Measurements from ENCODE around the gene KBTBD2. TPM values are rescaled to one million over a fixed set of nuclear protein-coding genes. Genes with fewer than 3 reads are reported as not detected.

KBTBD2 gene
- total RNA-seq, 1 experiment from 2014 or later: 16.3 TPM

- no peak for ATAC-seq
Observed at GRCh38 chr7:32930378-32930777, 38.8 kb upstream of the KBTBD2 start.

GRCh38 chr7:32929430-32930143 lies 38.0 kb upstream of the KBTBD2 start:
- Histone ChIP-seq H2AFZ (ENCODE audit: low read length) (no peak overlapping the region), H3K36me3 (ENCODE audit: low read depth, low read length) (no peaks in the 10 kb centered on the region), H3K4me1 (ENCODE audit: insufficient read depth, low read length) (no peaks in the 10 kb centered on the region), H3K9ac (ENCODE audit: low read length) (no peak overlapping the region), H3K4me3 (ENCODE audit: low read length) (no peak overlapping the region), H3F3A (ENCODE audit: low read length, unreplicated experiment) (no peaks in the 10 kb centered on the region), H3K4me2 (ENCODE audit: low read length) (no peak overlapping the region), H3K79me2 (ENCODE audit: low read length) (no peaks in the 10 kb centered on the region), H3K27me3 (ENCODE audit: low read length) (no peaks in the 10 kb centered on the region), H3K27ac (ENCODE audit: low read length) (no peak overlapping the region), H3K9me2 (replicated peaks; ENCODE audit: low read length) (no peaks in the 10 kb centered on the region), H3K9me3 (ENCODE audit: low read length) (no peaks in the 10 kb centered on the region), H4K20me1 (ENCODE audit: low read length) (no peaks in the 10 kb centered on the region)
- no TSS peak for BruUV-seq (replicated peaks)
- POLR2A ChIA-PET (ENCODE audit: unreplicated experiment): no interaction called here
- TF ChIP-seq EZH2 (IDR thresholded peaks at IDR 0.05; ENCODE audit: low read length, unreplicated experiment) (no peak), EZH2phosphoT487 (IDR thresholded peaks at IDR 0.05; ENCODE audit: borderline replicate concordance, low read length) (no peak)
- TF ChIP-seq, protein P1, sequence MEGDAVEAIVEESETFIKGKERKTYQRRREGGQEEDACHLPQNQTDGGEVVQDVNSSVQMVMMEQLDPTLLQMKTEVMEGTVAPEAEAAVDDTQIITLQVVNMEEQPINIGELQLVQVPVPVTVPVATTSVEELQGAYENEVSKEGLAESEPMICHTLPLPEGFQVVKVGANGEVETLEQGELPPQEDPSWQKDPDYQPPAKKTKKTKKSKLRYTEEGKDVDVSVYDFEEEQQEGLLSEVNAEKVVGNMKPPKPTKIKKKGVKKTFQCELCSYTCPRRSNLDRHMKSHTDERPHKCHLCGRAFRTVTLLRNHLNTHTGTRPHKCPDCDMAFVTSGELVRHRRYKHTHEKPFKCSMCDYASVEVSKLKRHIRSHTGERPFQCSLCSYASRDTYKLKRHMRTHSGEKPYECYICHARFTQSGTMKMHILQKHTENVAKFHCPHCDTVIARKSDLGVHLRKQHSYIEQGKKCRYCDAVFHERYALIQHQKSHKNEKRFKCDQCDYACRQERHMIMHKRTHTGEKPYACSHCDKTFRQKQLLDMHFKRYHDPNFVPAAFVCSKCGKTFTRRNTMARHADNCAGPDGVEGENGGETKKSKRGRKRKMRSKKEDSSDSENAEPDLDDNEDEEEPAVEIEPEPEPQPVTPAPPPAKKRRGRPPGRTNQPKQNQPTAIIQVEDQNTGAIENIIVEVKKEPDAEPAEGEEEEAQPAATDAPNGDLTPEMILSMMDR (conservative IDR thresholded peaks at IDR 0.05; ENCODE audit: low read depth, low read length): no peak
- ATAC-seq (no peak), DNase-seq (no peak)
- intact Hi-C loops (cut with micrococcal nuclease): no loop called here
- CTCF ChIA-PET: no interaction called here

More at GRCh38 chr7:32930378-32930777, 38.8 kb upstream of the KBTBD2 start:
- CTCF ChIA-PET: no interaction called here
- Histone ChIP-seq H3K4me2 (ENCODE audit: low read length) (no peak overlapping the region), H3K36me3 (ENCODE audit: low read depth, low read length) (no peaks in the 10 kb centered on the region), H2AFZ (ENCODE audit: low read length) (no peak overlapping the region), H3K27ac (ENCODE audit: low read length) (no peak overlapping the region), H3K79me2 (ENCODE audit: low read length) (no peaks in the 10 kb centered on the region), H3K4me1 (ENCODE audit: insufficient read depth, low read length) (no peaks in the 10 kb centered on the region), H3K4me3 (ENCODE audit: low read length) (no peak overlapping the region), H3K9ac (ENCODE audit: low read length) (no peak overlapping the region), H3K9me2 (replicated peaks; ENCODE audit: low read length) (no peaks in the 10 kb centered on the region), H3F3A (ENCODE audit: low read length, unreplicated experiment) (no peaks in the 10 kb centered on the region), H3K27me3 (ENCODE audit: low read length) (no peaks in the 10 kb centered on the region), H3K9me3 (ENCODE audit: low read length) (no peaks in the 10 kb centered on the region), H4K20me1 (ENCODE audit: low read length) (no peaks in the 10 kb centered on the region)
- no peak for DNase-seq
- POLR2A ChIA-PET (ENCODE audit: unreplicated experiment): interaction anchor here (0.6 kb wide), 1 partner anchor 169 kb away, joined by 7 read pairs; no protein-coding TSS in a partner anchor
- TF ChIP-seq EZH2phosphoT487 (IDR thresholded peaks at IDR 0.05; ENCODE audit: borderline replicate concordance, low read length) (no peak), EZH2 (IDR thresholded peaks at IDR 0.05; ENCODE audit: low read length, unreplicated experiment) (no peak)
- TF ChIP-seq, protein P1 (conservative IDR thresholded peaks at IDR 0.05; ENCODE audit: low read depth, low read length): no peak
- intact Hi-C loops (cut with micrococcal nuclease): no loop called here
- no TSS peak for BruUV-seq (replicated peaks)

GRCh38 chr7:32928785-32929298 lies 37.3 kb upstream of the KBTBD2 start:
- Histone ChIP-seq H3K9me2 (replicated peaks; ENCODE audit: low read length) (no peaks in the 10 kb centered on the region), H4K20me1 (ENCODE audit: low read length) (no peaks in the 10 kb centered on the region), H3K4me3 (ENCODE audit: low read length) (no peak overlapping the region), H3K27ac (ENCODE audit: low read length) (no peak overlapping the region), H3K4me1 (ENCODE audit: insufficient read depth, low read length) (no peaks in the 10 kb centered on the region), H3K36me3 (ENCODE audit: low read depth, low read length) (no peaks in the 10 kb centered on the region), H3F3A (ENCODE audit: low read length, unreplicated experiment) (no peaks in the 10 kb centered on the region), H2AFZ (ENCODE audit: low read length) (no peak overlapping the region), H3K4me2 (ENCODE audit: low read length) (no peak overlapping the region), H3K9ac (ENCODE audit: low read length) (no peak overlapping the region), H3K27me3 (ENCODE audit: low read length) (no peaks in the 10 kb centered on the region), H3K79me2 (ENCODE audit: low read length) (no peaks in the 10 kb centered on the region), H3K9me3 (ENCODE audit: low read length) (no peaks in the 10 kb centered on the region)
- POLR2A ChIA-PET (ENCODE audit: unreplicated experiment): no interaction called here
- BruUV-seq (replicated peaks): no TSS peak
- no peak for DNase-seq
- CTCF ChIA-PET: no interaction called here
- ATAC-seq: no peak
- TF ChIP-seq EZH2 (IDR thresholded peaks at IDR 0.05; ENCODE audit: low read length, unreplicated experiment) (no peak), EZH2phosphoT487 (IDR thresholded peaks at IDR 0.05; ENCODE audit: borderline replicate concordance, low read length) (no peak)
- TF ChIP-seq, protein P1 (conservative IDR thresholded peaks at IDR 0.05; ENCODE audit: low read depth, low read length): no peak
- intact Hi-C loops (cut with micrococcal nuclease): no loop called here
